Measurements from ENCODE around the gene PRKCZ.

Gene PRKCZ

GRCh38 chr1:2049718-2050431 lies at the start of gene PRKCZ:
Gene PRKCZ, plus strand, starts transcription at chr1:2050411. Its CDS starts 220 bp downstream, at chr1:2050631.
- DNase-seq = peak; percentile 96

GRCh38 chr1:2000432-2000831 lies 49.8 kb upstream of the PRKCZ start:
- DNase-seq = no peak

- no peak for DNase-seq
Observed at GRCh38 chr1:2000850-2001249, 49.4 kb upstream of the PRKCZ start.

GRCh38 chr1:2001773-2002411 lies 48.3 kb upstream of the PRKCZ start:
- DNase-seq = no peak

DNA sequence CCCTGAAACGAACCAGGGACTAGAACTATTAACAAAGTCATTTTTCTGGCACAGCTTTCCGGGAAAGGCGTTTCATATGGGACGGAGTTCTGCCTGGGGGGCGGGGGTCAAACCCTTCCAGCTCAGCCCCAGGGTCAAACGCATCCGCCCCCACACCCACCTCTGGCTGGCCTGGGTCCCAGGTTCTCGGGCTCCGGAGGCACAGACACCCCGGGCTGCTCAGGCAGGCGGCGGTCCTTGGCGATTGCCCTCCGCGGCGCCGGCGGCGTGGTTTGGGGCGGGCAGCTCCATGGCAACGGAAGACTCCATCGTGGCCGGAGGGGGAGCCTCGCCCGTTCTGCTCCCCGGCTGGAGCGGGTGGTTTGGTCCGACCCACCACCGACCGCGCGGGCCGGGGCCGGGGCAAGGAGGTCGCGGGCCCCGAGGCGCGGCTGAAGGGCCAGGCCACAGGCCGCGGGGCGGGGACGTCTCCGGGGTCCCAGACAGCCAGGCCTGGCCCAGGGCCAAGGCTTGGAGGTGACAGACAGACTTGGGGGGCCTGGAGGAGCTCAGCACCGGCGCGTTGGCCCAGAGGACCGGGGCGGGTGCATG lies 46.6 kb upstream of the PRKCZ start, which contains the start of gene CFAP74:
Gene CFAP74, minus strand, starts transcription at position 246 of the 591 bp plus-strand sequence. CDS start 12,830 bp downstream, outside the sequence.
- DNase-seq = no peak

GRCh38 chr1:2004856-2005255 lies 45.4 kb upstream of the PRKCZ start:
- no peak for DNase-seq

GRCh38 chr1:2009101-2010053 lies 40.8 kb upstream of the PRKCZ start:
- no peak for DNase-seq

GRCh38 chr1:2014181-2014580 lies 36.0 kb upstream of the PRKCZ start:
- DNase-seq = no peak

DNA sequence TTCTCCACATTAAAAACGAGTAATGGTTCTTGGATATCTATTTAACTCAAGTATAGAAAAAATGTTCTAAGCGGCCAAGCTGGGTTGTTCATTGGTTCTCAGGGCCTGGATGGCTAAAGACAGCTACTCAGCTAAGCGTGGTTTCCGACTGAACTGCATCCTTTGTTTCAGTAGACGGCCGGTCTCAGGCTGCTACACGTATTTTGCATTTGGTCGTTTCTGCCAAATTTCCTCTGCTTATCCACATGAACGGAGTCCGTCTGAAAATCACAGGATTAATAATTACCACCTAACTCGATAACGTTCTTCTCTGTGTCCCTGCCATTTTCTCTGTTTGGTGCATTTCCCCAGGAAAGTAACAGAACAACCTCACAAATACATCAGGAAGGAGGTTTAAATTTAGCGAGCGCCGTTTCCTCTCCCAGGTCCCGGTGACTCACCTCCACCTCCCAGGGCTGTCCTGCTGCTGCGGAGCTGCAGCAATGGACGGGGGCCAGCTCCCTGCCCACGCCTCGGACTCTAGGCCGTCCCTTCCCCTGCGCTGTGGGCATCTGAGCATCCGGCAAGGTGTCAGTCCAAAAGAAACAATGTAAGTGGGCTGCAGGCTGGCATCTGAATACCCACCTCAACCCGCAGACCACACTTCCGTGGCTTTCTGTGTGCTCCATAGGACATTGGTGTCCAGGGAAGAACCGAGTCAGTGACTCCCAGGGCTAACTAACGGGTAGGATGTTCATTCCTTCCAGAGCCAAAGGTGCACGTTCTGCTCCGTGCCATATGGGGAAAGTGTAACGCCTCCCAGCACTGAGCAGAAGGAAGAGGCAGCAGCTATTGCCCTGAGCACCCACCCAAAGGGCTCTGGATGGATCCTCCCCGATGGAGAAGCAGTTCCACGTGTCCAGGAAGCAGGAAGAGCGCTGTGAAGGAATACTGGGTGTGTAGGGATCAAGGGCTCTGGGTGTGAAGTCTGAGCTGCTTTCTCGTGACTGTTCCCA lies 35.2 kb upstream of the PRKCZ start:
- DNase-seq = no peak

- DNase-seq = no peak
Observed at GRCh38 chr1:2016123-2016522, 34.1 kb upstream of the PRKCZ start.

DNA sequence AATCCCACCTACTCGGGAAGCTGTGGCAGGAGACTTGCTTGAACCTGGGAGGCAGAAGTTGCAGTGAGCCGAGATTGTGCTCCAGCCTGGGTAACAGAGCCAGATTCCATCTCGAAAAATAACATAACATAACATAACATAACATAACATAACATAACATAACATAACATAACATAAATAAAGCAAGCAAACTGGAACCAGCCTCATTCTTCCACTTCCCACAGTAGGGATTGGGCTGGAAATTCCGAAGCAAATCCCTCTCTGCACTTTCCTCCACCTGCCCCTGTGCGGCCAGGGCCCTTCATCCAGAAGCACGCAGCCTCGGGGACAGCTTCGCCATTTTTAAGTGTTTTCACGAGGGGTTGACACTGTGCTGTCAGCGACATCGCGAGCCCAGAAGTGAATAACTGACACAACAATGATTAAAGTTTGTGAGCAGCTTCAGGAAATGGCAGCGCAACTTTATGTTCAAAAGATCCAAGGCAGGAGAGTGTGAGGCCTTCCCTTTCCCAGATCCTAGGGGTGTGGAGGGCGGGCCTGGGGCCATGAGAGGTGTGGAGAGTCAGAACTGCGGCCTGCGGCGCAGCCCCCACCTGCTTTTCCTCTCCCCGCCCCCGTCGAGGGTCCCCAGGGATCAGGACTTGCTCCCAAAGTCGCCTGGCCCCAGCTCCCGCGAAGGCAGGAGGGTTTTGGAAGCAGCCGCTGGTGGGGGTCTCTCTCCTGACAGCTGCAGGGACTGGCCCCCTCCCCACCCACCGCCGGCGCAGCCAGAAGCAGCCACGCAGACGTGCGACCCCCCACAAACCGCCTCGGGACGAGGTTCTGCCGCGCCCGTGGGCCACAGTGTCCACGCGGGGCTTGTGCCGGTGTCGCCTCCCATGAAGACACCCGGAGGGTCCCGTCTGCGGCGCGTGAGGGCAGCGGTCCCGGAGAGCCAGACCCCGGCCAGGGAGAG lies 31.7 kb upstream of the PRKCZ start:
- DNase-seq = no peak

GRCh38 chr1:2019172-2019543 lies 31.1 kb upstream of the PRKCZ start, which contains the start of gene GABRD:
Gene GABRD, plus strand, starts transcription at chr1:2019345. Its CDS starts 79 bp downstream, at chr1:2019424.
- peak; percentile 35 for DNase-seq

DNA sequence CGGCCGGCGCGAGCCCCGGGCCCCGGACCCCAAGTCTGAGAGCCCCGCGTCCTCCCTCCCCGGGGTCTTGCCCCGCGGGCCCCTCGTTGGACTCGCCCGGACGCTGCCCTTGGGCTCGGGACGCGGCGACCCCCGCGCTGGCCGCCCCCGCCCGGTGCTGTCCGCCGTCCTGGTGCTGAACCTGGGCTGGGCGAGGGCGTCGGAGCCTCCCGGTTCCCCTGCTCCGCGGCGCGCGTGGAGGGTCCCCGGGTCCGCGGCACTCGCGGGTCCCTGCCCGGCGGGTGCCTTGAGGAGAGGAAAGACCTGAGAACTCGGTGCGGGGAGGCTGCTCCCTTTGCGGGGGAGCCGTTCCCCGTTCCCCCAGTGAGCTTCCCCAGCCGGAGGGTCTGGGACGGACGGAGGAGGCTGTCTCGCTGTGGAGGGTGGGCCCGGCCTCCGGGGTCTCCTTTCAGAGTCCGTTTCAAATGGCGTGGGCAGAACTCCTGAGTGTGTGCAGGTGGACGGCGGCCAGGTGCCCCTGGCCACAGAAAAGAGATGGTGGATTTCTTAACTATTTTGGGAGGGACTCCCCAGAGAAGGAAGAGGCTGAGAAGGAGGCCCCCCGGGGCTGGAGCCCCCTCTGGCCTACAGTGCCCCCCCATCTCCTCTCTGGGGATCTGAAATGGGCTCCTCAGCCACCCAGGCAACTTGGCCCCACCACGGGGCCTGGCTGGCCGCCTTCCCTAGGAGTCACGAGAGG lies 30.5 kb upstream of the PRKCZ start:
- no peak for DNase-seq

GRCh38 chr1:2020310-2020655 lies 29.9 kb upstream of the PRKCZ start:
- no peak for DNase-seq

DNA sequence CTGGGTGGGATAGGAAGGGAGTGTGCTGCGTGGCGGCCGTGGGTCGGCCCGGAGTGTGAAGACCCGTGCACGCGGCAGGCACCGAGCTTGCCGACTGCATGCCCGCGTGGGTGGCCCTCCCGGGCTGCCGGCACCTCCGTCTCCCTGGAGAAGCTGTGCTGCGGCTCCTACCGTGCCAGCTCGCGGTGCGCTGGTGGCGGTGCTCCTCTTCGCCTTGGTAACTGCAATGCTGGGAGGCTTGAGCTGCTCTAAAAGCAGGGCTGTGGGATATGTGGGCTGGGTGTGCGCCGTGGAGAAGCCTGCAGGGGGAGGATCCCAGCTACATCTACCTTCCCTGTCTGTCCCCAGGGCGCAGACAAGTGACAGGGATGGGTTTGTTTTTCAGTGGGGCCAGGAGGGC lies 28.7 kb upstream of the PRKCZ start:
- no peak for DNase-seq

DNA sequence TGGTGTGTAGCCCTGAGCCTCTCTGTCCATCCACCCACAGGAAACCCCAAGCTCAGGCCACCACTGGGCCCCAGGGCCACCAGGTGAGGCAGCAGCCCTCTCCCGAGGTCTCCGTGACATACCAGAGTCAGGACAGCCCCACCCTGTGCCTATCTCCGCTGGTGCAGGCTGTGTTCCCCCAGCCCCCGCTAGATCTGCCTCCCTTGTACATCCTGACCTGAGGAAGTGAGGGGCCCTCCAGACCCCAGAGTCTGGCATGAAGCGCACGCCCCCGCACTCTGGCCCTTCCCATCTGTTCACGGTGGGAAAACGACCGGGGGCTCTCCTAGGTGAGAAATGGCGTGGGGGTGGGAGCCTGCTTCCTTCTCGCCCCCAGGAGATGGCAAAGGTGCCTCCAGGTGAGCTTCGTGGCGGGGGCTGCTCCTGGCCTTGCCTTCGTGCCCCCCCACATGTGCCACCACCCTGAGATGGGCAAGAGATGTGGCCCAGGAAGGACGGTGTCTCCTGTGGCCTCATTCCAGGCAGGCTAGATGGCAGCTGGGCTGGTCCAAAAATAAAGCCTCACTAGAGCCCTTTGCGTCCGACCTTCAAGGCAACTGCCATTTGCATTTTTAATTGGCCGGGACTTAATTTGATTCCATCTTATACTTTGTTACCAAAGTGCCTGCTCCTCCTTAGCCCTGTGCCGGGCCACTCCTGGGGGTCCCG lies 28.0 kb upstream of the PRKCZ start:
- DNase-seq = no peak

GRCh38 chr1:2023187-2023586 lies 27.0 kb upstream of the PRKCZ start:
- no peak for DNase-seq

DNA sequence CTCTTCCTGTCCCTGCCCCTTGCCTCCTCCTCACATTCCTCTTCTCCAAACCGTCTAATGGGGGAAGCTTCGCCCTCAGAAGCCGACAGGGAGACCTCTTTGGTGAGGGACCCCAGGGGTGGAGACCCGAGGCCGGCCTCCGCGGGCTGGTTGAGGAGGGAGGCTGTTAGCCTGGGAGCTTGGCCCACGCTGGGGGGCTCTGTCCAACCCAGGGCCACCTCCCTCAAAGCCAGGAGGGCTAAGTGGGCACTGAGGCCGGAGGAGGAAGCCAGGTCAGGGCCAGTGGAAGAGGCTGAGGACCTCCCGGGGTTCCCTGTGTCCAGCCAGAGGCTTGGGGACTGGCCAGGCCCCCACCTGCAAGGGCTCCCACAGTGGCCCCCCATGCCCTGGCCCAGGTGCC lies 25.8 kb upstream of the PRKCZ start:
- DNase-seq = no peak

DNA sequence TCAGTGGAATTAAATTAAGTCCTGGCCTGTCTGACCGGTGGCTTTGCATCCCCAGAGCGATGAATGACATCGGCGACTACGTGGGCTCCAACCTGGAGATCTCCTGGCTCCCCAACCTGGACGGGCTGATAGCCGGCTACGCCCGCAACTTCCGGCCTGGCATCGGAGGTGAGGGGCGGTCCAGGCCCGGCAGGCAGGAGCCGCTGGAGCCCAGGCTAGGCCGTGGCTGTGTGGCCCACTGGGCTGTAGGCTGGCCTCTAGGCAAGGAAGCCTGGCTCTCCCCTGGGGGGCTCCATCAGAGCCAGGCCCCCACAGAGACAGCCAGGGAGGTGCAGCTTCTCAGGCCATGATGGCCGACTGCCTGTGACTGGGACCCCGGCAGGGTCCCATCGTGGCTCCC lies 25.3 kb upstream of the PRKCZ start:
- DNase-seq = no peak
